CD4-positive, alpha-beta T cell treated with Interferon alpha-2 for 1 hour (primary cell): Measurements from ENCODE around the gene OR2V1.
"Not testable (repeated sequence)": the region's sequence is repeated elsewhere in the genome, so short reads cannot be mapped to it uniquely, and the experiment has no call there.

Experiments used
- DNase-seq, 2 donors: peaks; one replicate each; pipeline ENCODE4 v3.0.0-alpha.2; 2020 to 2022

OR2V1 gene

DNA sequence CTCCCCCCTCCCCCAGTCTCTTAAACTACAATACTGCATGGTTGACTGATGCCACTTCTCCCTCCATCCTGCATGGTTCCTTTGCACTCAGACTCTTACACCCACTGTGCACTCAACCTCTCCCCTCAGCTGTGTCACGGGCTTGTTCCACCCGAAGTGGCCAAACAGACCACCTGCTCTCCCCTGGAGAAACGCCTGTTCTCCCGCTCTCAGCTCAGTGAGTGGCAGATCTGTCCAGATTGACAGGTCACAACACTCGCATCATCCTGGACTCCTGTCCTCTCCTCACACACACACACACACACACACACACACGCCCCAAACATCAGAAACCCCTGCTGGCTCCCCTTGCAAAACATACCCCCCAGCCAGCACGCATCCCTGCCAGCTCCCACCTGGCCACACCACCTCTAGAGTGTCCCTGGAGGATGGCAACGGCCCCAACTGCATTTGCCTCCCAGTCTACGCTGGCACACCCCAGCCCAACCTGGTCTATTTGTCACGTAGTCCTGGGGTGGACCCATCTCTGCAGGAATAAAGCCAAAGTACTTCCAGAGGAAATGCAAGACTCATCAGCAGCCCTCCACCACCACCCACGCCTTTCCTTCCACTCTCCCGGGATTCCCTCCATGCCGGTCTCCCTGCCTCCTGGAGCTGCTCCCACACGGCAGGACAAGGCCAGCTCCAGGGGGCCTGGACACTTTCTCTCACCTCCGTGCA is 2.9 kb downstream of the OR2V1 start:
- no peak for DNase-seq

DNA sequence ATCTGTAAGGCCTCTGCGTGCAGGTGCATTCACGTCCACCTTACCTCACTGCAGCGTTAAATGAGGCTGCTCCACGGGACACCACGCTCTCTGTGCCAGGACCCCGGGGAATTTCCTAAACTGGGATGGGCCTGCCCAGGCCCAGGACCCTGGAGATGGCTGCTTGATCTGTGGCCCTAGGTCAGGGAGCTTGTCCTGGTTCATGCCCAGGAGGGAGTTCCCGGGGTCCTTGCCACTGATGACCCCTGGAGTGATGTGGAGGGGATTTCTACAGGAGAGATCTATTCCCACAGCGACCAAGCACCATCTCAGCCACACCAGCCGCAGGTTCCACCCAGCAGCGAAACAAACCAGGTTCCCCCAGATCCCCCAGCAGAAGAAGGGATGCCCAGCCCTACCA is 3.5 kb downstream of the OR2V1 start:
- DNase-seq = no peak

DNA sequence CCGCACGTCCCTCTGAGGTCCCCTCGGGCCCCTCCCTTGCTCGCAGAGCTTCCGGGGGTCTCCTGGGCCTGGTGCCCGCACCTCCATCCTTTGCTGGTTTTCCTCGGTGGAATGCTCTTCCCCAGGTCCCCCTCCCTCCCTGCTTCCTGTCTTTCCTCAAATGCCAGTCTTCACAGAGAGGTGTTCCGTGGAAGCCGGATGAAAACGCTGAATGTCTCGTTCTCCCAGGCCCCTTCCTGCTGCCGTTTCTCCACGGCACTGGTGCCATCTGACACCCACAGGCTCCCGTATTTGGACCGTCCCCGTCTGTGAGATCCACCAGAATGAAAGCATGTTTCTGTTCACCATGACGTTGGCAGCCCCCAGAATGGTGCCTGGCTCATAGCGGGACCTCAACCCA is 4.1 kb downstream of the OR2V1 start:
- DNase-seq = no peak

DNA sequence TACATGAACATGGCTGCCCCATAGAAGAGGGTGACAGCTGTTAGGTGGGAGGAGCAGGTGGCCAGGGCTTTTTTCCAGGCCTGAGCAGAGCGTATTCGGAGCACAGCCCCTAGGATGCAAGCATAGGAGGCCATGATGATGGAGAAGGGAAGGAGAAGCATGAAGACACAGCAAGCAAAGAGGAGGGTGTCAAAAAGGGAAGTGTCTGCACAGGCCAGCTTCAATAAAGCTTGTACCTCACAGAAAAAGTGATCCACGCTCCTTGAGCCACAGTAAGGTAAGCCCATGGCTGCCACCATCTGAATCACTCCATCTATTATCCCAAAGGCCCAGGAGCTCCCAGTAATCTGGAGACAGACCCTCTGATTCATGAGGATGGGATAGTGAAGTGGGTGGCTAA is 6.4 kb downstream of the OR2V1 start:
- no peak for DNase-seq

DNA sequence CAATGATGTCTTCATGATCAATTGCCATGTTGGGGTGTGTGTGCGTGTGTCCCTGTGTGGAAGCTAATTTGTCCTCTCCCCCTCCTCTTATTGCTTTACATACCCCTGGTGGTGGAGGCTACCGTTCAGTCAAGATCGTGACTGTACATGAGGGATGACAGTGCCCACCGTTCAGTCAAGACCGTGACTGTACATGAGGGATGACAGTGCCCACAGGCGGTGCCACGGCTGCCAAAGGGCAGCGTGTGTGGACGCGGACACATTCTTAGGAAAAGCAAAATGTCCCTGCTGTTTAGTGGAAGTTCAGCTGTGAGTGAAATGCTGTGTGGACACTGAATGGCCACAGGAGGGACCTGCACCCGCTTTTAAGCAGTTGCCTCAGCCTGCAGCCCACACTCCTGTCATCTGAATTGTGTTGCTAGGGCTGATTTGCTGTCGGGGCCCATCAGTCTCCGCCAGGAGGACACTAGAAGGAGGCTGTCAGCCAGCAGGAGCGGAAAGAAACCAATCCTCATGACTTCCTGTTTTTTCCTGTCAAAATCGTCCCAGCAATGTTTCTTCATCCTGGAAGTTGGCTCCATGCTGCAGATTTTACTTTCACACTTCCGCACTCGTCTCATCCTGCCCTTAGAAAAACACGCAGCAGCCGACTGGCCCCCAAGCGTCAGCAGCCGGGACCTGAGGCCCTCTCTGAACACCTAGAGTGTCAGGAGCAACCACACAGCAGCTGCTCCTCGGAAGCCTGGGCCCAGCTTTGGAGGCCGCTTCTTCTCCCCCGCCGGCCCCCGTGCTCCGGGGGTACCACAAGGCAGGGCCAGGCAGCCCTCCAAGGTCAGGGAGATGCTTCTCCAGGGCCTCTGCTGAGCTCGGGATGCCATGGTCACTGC is 9.1 kb downstream of the OR2V1 start:
- no peak for DNase-seq

DNA sequence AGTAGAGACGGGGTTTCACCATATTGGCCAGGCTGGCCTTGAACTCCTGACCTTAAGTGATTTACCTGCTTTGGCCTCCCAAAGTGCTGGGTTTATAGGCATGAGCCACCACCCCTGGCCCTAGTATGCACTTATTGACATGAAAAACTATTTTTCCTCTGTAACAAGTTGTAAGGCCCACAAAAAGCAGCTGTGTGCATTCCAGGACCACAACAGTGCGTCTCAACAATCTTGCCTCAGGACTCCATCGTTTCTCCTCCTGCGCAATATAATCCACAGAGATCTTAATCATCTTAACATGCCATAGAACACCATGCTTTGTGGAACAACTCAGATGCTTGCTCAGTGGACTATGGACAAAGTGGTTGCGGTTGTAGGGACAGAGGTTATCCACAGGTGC is 10.2 kb downstream of the OR2V1 start:
- DNase-seq = no peak

DNA sequence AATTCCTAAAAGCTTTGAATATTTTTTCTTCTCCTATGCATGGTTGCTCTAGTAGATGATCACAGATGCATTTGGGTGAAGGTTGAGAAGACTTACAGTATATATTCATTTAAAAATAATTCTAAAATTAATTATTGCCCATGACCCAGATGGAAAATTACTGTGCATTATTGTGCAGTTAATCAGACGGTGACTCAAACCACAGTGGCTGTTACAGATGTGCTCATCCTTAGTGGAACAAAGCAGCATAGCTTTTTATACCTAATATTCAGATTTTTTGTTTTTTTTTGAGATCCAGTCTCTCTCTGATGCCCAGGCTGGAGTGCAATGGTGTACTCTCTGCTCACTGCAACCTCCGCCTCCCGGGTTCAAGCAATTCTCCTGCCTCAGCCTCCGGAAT is 10.7 kb downstream of the OR2V1 start:
- DNase-seq = no peak

DNA sequence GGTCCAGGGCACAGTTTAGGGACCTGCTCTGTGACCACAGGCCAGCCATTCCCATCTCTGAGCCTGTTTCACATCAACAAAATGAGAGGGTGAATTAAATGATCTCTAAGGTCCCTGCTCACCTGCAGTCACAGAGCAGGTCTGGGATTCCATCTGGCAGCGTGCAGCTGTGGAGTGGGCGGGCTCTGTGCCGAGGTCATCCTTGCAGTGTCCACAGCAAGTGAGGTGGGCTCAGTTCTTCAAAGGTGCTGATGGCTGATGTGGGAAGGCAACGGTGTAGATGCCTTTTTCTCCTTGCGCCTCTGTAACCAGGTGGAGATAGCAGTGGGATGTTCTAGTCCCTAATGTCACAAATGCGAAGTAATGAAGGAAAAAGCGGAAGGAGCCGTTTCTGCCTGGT is 11.9 kb downstream of the OR2V1 start:
- no peak for DNase-seq

DNA sequence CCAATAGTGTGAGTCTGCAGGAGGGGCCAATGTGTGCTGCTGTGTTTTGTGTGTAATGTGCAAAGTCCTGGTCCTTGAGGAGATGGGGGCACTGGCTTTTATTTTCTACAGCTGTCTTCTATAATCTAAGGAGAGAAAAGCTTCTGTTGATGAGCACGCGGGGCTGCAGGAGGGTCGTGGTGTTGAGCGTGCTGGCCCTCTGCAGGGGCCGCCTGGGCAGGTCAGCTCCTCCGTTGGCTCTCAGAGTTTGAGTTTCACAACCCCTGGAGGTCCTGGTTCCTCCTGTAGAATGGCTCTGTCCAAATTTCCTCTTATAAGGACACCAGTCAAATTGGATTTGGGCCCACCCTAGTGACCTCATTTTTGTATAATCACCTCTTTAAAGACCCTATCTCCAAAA is 12.6 kb downstream of the OR2V1 start:
- DNase-seq = no peak

DNA sequence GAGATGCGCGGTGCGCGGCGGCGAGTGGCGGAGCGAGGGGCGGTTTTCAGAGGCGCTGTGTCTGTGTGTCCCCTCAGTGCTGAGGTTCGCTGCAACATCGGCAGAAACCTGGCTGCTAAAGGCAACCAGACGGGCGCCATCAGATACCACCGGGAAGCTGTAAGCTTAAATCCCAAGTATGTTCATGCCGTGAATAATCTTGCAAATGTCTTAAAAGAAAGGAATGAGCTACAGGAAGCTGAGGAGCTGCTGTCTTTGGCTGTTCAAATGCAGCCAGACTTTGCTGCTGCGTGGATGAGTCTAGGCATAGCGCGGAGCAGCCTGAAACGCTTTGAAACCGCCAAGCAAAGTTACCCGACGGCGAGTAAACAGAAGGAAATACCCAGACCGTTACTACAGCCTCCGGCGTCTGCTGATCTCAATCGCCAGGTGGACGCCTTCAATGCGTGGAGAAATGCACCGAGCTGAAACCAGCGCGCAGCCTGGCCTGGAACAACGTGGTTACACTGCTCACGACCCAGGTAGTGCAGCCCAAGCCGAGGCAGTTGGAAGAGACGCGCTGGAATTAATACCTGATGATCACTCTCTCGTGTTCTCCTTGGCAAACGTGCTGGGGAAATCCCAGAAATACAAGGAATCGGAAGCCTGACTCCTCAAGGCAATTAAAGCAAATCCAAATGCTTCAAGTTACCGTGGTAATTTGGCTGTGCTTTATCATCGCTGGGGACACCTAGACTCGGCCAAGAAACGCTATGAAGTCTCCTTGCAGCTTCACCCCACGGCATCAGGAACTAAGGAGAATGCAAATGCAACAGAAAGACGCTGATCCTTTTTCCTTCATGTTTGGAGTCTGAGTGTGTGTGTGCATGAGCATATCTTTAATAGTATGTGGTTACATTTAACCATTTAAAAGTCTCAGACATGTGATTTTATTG is 15.9 kb downstream of the OR2V1 start:
- no peak for DNase-seq

DNA sequence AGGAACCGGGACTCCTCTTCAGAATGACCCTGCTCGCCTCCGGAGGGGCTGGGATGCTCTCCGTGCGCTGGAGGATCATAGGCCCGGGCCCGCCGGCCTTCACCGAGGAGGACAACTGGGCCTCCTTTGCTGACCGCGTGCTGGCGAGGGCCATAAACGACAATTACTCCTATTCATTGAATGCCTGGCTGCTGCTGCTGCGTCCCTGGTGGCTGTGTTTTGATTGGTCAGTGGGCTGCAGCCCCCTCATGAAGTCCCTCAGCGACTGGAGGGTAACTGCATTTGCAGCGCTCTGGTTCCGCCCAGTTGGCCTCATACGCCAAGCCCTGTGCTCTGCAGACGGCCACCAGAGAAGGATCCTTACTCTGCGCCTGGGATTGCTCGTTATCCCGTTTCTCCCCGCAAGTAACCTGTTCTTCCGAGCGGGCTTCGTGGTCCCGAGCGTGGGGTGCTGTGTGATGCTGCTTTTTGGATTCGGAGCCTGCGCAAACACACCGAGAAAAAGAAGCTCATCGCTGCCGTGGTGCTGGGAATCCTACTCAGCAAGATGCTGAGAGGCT is 16.6 kb downstream of the OR2V1 start:
- DNase-seq = no peak

DNA sequence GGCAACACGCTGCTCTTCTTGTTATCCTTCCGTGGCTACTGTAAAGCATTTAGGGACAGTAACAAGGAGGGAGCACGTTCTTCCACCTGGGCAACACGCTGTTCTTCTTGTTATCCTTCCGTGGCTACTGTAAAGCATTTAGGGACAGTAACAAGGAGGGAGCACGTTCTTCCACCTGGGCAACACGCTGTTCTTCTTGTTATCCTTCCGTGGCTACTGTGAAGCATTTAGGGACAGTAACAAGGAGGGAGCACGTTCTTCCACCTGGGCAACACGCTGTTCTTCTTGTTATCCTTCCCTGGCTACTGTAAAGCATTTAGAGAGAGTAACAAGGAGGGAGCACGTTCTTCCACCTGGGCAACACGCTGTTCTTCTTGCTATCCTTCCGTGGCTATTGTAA is 17.4 kb downstream of the OR2V1 start:
- DNase-seq = not testable (repeated sequence)

DNA sequence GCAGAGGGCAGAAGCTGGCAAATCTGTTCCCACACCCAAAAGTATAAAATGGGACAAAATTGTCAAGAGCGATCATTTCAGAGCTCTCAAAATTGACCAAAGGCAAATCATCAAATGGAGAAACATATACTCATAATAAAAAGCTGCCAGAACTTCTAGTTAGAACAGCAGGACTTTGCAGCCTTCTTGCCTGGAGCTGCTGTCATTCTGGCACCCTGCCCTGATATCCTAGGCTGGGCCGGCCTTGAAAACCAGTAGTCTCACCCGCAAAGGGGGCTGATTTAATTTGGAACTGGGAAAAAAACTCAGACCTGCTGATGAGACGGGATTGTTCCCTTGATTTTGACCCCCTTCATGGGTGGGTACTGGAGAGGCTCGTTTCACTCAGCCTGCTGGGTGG is 18.5 kb downstream of the OR2V1 start:
- no peak for DNase-seq

DNA sequence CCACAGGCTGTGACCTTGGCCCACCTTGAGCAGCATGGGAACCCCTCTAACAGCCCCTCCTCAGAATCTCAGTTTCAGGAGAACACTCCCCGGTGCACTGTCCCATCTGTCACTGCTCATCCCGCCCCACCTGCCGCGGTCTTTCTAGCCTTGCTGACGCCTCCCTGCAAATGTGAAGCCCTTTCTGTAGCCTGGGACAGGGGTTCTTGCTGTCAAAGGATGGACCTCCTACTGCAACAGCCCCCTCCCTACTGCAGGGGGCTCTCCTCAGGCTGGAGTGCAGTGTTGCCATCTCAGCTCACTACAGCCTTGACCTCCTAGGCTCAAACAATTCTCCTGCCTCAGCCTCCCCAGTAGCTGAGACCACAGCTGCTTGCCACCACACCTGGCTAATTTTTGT is 20.0 kb downstream of the OR2V1 start:
- no peak for DNase-seq

DNA sequence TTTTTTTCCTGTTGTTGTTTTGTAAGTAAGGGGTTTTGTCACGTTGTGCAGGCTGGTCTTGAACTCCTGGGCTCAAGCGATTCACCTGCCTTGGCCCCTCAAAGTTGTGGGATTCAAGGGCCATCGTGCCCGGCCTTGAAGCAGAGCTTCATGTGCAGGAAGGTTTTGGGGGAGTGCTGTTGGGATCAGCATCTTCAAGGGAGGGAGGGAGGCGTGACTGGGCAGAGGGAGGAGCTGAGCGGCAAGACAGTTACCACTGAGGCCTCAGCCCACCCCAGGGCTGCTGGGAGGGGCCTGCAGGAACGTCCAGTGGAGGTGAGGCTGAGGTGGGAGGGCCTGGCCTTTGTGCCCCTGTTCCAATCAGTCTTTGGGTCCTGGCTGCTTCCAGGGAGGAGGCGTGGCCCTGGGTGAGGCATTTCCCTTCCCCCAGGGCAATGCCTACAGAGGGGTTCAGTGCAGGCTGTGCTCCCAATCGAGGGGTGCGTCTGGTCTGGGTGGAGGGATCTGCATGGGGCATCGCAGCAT is 21.4 kb downstream of the OR2V1 start:
- no peak for DNase-seq

DNA sequence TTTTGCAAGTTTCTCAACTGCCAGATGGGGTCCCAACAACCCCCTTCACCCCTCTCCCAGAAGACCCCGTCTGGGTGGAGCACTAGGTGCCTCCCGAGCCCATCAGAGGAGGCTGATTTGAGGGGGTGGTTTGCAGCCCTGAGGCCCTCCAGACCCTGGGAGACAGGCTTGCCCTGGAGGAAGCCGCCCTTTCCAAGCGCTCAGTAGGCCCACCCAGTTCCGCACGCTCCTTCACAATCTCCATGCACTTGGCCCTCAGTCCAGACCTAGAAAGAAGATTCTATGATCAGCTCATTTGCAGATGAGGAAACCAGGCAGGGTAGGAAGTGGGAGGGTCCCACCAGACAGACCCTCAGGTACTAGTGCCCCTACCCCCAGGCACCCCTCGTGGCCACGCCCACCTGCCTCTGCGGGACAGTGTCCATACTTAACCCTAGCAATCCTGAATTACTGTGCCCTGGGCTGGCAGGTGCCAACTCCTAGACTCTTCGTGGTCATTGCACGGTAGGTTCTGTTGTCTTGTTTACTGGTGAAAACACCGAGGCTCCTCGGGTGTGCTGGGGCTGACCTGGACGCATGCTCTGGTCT is 22.3 kb downstream of the OR2V1 start:
- no peak for DNase-seq

DNA sequence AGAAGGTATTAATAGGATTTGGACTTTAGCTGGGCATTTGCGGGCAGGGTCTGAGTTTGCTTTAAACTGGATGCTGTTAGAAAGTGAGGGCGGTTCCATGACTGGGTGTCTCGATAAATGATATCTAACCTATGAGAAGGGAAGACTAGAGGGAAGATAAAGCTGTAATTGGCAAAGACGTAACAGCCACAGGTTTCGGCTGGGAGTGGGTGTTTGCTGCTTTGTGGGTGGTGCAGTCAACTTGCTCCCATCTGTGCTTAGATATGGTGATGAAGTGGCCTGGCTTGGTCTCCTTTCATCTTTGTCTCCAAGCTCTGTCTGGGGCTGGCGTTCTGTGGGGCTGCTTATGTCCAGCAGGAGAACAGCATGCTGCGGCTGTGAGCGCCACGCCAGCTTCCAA is 23.3 kb downstream of the OR2V1 start:
- DNase-seq = no peak

DNA sequence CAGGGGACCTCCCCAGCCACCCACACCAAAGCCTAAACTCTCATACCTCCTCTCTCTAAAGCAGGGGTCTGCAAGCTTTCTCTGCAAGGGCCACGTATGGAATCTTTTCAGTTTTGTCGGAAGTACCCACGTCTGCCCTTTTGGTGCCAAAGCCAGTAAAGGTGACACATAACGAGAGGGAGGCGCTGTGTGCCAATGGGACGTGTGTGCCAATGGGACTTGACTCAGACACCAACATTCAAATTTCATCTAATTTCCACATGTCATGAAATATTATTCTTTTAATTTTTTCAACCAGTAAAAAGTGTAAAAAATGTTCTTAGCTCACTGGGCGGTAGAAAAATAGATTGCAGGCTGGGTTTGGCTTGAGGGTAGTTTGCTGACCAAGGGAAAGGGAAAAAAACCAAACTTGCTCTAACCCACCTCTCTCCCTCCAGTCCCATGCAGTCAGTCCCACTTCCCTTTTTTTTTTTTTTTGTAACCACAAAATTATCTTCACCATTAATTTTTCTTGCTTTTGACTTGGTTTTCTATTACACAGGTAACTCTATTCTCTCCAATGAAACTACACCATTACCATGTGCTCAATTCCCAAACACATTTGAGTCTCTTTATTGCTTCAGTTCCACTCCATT is 25.5 kb downstream of the OR2V1 start:
- no peak for DNase-seq

DNA sequence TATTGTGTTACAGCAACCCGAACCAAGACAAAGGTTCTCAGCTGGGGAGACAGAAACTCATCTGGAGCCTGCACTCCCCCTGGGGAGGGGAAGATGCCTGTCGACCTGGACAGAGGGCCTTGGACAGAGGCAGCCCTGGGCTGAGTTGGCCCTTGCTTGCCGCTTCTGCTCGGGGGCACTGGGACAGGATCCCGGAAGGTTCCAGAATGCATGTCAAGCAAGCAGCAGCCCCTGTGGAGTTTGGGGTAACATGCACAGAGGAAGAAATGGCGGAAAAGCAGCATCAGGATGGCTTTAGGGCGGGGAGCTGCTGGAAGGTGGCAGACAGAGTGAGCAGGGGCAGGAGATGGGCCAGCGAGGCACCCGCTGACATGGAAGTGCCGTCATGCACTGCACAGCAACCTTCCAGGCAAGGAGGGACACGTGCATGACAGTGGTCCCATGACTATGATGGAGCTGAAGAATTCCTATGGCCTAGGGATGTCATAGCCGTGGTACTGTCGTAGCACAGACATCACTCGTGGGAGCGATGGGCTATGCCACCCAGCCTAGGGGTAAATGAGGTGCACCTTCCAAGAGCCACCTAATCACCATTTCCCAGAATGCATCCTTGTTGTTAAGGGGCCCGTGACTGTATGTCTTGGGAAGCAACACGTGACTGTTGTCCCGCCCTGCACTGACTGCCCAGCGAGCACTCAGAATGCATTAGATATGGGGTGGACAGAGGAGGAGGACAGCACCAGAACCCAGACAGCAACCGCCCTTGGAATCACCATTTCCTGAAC is 26.2 kb downstream of the OR2V1 start:
- DNase-seq = not testable (repeated sequence)

DNA sequence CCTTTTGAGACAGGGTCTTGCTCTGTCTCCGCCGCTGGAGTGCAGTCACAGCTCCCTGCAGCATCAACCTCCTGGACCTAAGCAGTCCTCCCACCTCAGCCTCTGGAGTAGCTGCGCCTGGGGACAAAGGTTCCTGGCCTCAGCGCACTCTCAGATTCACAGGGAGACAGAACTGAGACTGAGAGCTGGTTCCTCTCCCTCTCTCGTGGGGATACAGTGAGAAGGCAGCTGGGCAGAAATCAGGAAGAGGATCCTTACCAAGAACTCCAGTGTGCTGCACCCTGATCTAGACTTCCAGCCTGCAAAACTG is 26.8 kb downstream of the OR2V1 start:
- not testable (repeated sequence) for DNase-seq
